Osteoblast (primary cell): ENCODE measurements around the gene TUBGCP6. TPM values are rescaled to one million over a fixed set of nuclear protein-coding genes. Genes with fewer than 3 reads are reported as not detected.

ENCODE experiments used
- DNase-seq: peaks from one replicate; pipeline ENCODE4 v3.0.0; 2011; ENCODE audit warnings: low spot score, mixed read lengths; ENCODE audit not compliant: insufficient read length; ENCODE audit errors: missing footprints
- H2AFZ ChIP-seq: 2 replicates; pipeline ENCODE4 v1.6.0; 2011; ENCODE audit warnings: mild to moderate bottlenecking, low read length
- H3K27ac ChIP-seq: 2 replicates; pipeline ENCODE4 v1.5.1; 2011; ENCODE audit warnings: mild to moderate bottlenecking, low read depth, low read length, moderate library complexity
- H3K27me3 ChIP-seq: 2 replicates; pipeline ENCODE4 v1.6.0; 2012; ENCODE audit warnings: mild to moderate bottlenecking, control low read depth, inconsistent platforms, low read length, moderate library complexity; ENCODE audit not compliant: insufficient read depth
- H3K36me3 ChIP-seq: 2 replicates; pipeline ENCODE4 v1.5.1; 2011; ENCODE audit warnings: mild to moderate bottlenecking, low read length, control low read depth, moderate library complexity; ENCODE audit not compliant: insufficient read depth
- H3K4me1 ChIP-seq: 2 replicates; pipeline ENCODE4 v1.5.1; 2011; ENCODE audit warnings: mild to moderate bottlenecking, low read length, control low read depth, moderate library complexity; ENCODE audit not compliant: insufficient read depth
- H3K4me2 ChIP-seq: 2 replicates; pipeline ENCODE4 v1.6.0; 2011; ENCODE audit warnings: mild to moderate bottlenecking, low read length; ENCODE audit not compliant: insufficient read depth
- H3K4me3 ChIP-seq: fragments of 200-600 bp; sonication (generic); 3 replicates; pipeline ENCODE4 v1.5.1; 2012; ENCODE audit warnings: mild to moderate bottlenecking, low read length, inconsistent platforms; ENCODE audit not compliant: insufficient read depth
- H3K79me2 ChIP-seq: 2 replicates; pipeline ENCODE4 v1.6.0; 2012; ENCODE audit warnings: mild to moderate bottlenecking, low read length, control low read depth, inconsistent platforms; ENCODE audit not compliant: insufficient read depth
- H3K9me3 ChIP-seq: 2 replicates; pipeline ENCODE4 v1.5.1; 2011; ENCODE audit warnings: low read depth, low read length, control low read depth
- H4K20me1 ChIP-seq: 2 replicates; pipeline ENCODE4 v1.6.0; 2012; ENCODE audit warnings: mild to moderate bottlenecking, low read length, control low read depth; ENCODE audit not compliant: insufficient read depth
- CTCF ChIP-seq: IDR thresholded peaks from 2 replicates; pipeline ENCODE4 v1.5.1; 2011; ENCODE audit warnings: mild to moderate bottlenecking, low read depth, low read length, moderate library complexity; ENCODE audit errors: extremely low read depth
- total RNA-seq: library from RNA; depleted of rRNA; stranded (reverse); fragments of >200 nt; gene quantifications from 2 replicates; pipeline ENCODE4 v1.2.3, GENCODE V29; 2012

The TUBGCP6 gene
- total RNA-seq, 1 donor: 28.2 TPM

DNA sequence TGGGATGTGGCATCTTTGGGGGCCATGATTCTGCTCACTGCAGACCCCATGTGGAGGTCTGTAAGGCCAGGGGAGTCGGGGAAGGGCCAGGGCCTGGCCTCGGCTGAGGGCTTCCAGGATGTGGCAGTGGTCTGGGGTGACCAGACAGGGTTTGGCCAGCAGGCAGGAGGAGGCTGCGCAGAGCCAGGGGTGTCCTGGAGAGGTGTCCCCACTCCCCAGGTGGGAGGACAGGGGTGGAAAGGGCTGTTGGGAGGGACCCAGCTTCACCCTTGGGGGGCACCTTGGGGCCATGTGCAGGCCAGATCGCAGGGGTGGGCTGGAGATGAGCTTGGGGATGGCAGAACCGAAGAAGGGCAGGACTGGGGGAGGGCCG lies 70.9 kb downstream of the TUBGCP6 start:
- Histone ChIP-seq H3K4me1 (no peaks in the 10 kb centered on the region), H3K4me3 (no peak overlapping the region), H3K36me3 (no peaks in the 10 kb centered on the region), H2AFZ (no peak overlapping the region), H3K4me2 (no peak overlapping the region), H3K79me2 (no peaks in the 10 kb centered on the region), H4K20me1 (no peaks in the 10 kb centered on the region), H3K27ac (no peak overlapping the region), H3K27me3 (peaks cover 10% of the 10 kb centered on the region), H3K9me3 (no peaks in the 10 kb centered on the region)
- no peak for TF ChIP-seq CTCF
- DNase-seq: no peak

- Histone ChIP-seq H3K9me3 (no peaks in the 10 kb centered on the region), H3K4me3 (no peak overlapping the region), H3K4me1 (no peaks in the 10 kb centered on the region), H3K36me3 (no peaks in the 10 kb centered on the region), H3K79me2 (no peaks in the 10 kb centered on the region), H3K27me3 (peaks cover 14% of the 10 kb centered on the region), H2AFZ (no peak overlapping the region), H3K27ac (no peak overlapping the region), H3K4me2 (no peak overlapping the region), H4K20me1 (no peaks in the 10 kb centered on the region)
- peak; percentile 90 for DNase-seq
- no peak for TF ChIP-seq CTCF
Observed at GRCh38 chr22:50173311-50173982, 71.4 kb downstream of the TUBGCP6 start.

- Histone ChIP-seq H3K36me3 (no peaks in the 10 kb centered on the region), H3K27me3 (peaks cover 14% of the 10 kb centered on the region), H3K79me2 (no peaks in the 10 kb centered on the region), H3K4me3 (no peak overlapping the region), H3K27ac (no peak overlapping the region), H3K9me3 (no peaks in the 10 kb centered on the region), H3K4me2 (no peak overlapping the region), H4K20me1 (no peaks in the 10 kb centered on the region), H3K4me1 (no peaks in the 10 kb centered on the region), H2AFZ (no peak overlapping the region)
- DNase-seq: peak; percentile 88
- no peak for TF ChIP-seq CTCF
Observed at GRCh38 chr22:50171965-50172421, 72.8 kb downstream of the TUBGCP6 start.

- peak overlapping the region; percentile 53 for H3K4me2 ChIP-seq
- H3K4me1 ChIP-seq: no peaks in the 10 kb centered on the region
- no peaks in the 10 kb centered on the region for H3K79me2 ChIP-seq
- peaks cover 14% of the 10 kb centered on the region for H3K27me3 ChIP-seq
- no peaks in the 10 kb centered on the region for H3K9me3 ChIP-seq
- no peaks in the 10 kb centered on the region for H4K20me1 ChIP-seq
- no peak overlapping the region for H2AFZ ChIP-seq
- TF ChIP-seq CTCF: no peak
- H3K4me3 ChIP-seq: no peak overlapping the region
- peak; percentile 82 for DNase-seq
- H3K36me3 ChIP-seq: no peaks in the 10 kb centered on the region
- H3K27ac ChIP-seq: no peak overlapping the region
Observed at GRCh38 chr22:50171319-50171964, 73.4 kb downstream of the TUBGCP6 start.
